ENCODE results near the gene GYG2.
A peak's percentile ranks its signal among the peaks of the same experiment; 100 is the strongest.
"Not testable (repeated sequence)": the region's sequence is repeated elsewhere in the genome, so short reads cannot be mapped to it uniquely, and the experiment has no call there.

Gene GYG2

DNA sequence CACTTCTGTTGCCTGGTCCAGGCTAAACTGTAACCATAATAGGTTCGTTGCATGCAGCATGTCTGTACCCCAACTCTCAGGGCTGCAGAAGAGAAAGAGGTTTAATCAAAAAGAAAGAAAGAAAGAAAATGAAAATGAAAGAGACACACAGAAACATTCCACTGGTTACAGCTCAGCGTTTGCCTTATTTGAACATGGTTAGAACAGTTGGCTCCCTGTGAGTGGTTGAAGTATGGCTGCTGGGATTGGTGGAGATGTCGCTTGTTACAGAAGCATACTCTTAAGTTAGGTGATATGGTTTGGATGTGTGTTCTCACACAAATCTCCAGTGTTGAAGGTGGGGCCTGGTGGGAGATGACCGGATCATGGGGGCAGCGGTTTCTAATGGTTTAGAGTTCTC lies 64.1 kb downstream of the GYG2 start:
- Mint-ChIP-seq H3K27me3 (peaks cover 4% of the 10 kb centered on the region), H3K36me3 (no peaks in the 10 kb centered on the region), H3K9me3 (no peaks in the 10 kb centered on the region), H3K4me3 (no peak overlapping the region), H3K4me1 (peaks cover 3% of the 10 kb centered on the region), H3K27ac (no peak overlapping the region)
- ATAC-seq (ENCODE audit: low read depth) (no peak), DNase-seq (ENCODE audit: low spot score in 2 of 2) (no peak)

DNA sequence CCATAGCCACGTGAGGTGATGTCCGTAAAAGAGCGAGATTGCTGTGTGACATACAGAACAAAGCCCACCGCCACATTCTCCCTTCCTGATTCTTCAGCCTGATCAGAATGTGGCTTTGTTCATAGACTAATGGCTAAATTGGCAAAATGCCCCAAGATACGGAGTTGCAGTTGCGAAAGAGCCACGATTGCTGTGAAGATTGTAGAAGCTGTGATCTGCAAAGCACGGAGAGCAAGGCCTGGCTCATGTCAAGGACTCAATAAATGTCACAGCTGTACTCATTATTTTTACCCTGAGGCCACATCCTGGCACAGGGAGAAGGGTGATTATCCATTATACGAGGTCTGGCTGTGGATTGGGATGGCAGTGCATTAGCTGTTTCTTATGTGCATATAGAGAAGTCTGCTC lies 66.2 kb downstream of the GYG2 start:
- no peak overlapping the region for H3K27ac Mint-ChIP-seq
- H3K9me3 Mint-ChIP-seq, result no peaks in the 10 kb centered on the region
- H3K4me1 Mint-ChIP-seq, result peaks cover 3% of the 10 kb centered on the region
- DNase-seq (ENCODE audit: low spot score in 2 of 2), result no peak
- ATAC-seq (ENCODE audit: low read depth), result no peak
- peaks cover 2% of the 10 kb centered on the region for H3K27me3 Mint-ChIP-seq
- H3K36me3 Mint-ChIP-seq, result no peaks in the 10 kb centered on the region
- no peak overlapping the region for H3K4me3 Mint-ChIP-seq

DNA sequence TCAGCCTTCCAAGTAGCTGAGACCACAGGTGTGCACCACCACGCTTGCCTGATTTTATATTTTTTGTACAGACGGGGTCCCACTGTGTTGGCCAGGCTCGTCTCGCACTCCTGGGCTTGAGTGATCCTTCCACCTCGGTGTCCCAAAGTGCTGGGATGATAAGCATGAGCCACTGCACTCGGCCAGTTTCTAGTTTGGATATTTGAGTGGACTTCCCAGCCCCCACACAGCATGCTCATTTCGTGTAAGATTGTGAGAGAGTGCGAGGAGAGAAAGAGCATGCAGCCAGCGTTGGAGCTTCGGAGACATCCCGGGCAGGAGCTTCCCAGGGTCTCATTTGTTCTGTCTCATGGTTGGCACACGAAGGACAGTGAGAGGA lies 68.6 kb downstream of the GYG2 start:
- Mint-ChIP-seq H3K27me3 (peaks cover 2% of the 10 kb centered on the region), H3K36me3 (no peaks in the 10 kb centered on the region), H3K9me3 (no peaks in the 10 kb centered on the region), H3K27ac (no peak overlapping the region), H3K4me1 (peaks cover 3% of the 10 kb centered on the region), H3K4me3 (no peak overlapping the region)
- ATAC-seq (ENCODE audit: low read depth) (no peak), DNase-seq (ENCODE audit: low spot score in 2 of 2) (no peak)

DNA sequence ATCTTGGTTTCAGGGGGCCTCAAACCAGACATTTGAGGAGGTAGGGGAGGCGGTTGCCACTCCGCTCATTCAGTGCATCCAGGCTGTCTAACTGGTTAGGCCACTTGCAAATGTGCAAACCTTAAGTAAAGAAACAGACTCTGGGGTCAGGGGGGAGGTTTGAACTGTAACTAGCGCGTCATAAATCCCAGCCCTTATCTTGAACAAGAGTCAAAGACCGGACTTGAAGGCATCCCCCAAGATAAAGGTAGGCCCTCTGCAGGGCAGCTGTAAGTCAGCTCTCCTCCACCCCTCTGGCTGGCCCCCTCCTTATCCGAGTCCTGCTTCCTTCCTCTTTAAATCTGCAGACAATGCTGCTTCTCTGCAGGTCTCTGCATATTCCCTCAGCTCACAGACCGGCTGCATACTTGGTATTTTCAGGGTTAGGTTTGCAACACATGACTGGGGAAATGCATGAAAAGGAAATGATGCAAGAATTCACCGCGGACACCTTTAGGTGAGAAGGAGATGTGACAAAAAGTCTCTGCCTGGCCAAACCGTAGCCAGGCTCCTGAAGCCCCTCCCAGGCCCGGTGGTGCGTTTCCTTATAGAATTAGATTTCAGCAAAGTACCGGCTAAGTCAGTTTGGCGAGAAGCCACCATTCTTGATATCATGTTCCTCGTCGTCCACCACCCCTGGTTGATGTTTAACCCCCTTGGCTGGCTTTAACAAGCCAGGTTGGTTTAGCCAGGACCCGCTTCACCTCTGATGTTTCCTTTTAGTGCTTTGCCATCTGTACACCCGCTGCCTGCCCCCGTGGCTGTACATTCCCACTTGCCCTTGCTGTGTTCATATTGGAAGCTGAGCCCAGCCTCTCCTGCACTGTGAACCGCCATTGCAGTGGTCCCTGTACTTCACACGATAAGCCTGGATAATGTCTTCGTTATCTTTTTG lies 69.2 kb downstream of the GYG2 start:
- not testable (repeated sequence) for H3K36me3 Mint-ChIP-seq; H3K27ac Mint-ChIP-seq; H3K4me1 Mint-ChIP-seq; H3K27me3 Mint-ChIP-seq; DNase-seq (ENCODE audit: low spot score in 2 of 2); H3K9me3 Mint-ChIP-seq
- ATAC-seq (ENCODE audit: low read depth), result peak; percentile 47
- peak overlapping the region; percentile 51 for H3K4me3 Mint-ChIP-seq

DNA sequence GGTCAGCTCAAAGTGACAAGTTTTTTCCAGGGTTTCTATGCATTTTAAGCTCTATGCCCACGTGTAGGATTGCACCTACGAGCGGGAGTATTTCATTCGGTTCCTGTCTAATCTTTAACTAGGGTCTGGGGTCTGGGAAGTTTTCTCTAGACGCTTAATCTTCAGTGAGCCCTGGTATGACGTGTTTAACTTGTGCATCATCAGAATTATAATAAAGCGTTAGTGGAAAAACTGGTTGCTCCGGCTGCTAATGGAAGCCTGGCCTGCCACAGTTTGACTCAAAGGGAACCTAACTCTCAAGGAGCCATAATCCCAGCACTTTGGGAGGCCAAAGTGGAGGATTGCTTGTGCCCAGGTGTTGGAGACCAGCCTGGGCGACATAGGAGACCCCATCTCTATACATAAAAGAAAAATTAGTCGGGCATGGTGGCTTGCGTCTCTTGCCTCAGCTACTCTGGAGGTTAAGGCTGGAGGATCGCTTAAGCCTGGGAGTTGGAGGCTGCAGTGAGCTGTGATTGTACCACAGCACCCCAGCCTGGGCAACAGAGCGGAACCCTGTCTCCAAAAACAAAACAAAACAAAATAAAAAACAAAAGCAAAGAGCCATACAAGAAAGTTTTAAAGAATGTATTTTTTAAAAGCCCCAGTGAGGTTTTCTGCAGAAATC lies 70.2 kb downstream of the GYG2 start:
- no peak overlapping the region for H3K4me3 Mint-ChIP-seq
- peaks cover 5% of the 10 kb centered on the region for H3K9me3 Mint-ChIP-seq
- ATAC-seq (ENCODE audit: low read depth) (no peak), DNase-seq (ENCODE audit: low spot score in 2 of 2) (no peak)
- H3K27me3 Mint-ChIP-seq, result peaks cover 3% of the 10 kb centered on the region
- no peak overlapping the region for H3K27ac Mint-ChIP-seq
- H3K36me3 Mint-ChIP-seq, result peaks cover 2% of the 10 kb centered on the region
- peaks cover 3% of the 10 kb centered on the region for H3K4me1 Mint-ChIP-seq

DNA sequence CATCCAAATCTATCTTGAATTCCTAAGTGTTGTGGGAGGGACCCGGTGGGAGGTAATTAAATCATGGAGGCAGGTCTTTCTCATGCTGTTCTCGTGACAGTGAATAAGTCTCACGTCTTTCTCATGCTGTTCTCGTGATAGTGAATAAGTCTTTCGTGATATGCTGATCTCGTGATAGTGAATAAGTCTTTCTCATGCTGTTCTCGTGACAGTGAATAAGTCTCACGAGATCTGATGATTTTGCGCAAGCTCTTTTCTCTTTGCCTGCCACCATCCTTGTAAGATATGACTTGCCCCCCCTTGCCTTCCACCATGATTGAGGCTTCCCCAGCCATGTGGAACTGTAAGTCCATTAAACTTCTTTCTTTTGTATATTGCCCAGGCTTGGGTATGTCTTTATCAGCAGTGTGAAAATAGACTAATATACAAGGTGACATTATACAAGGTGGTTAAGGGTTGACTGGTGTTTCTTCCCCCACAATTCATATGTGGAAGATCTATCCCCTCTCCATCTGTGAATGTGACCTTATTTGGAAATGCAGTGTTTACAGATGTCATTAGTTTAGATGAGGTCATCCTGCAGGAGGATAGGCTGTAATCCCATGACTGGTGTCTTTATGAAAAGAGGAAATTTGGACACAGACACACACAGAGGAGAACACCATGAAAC lies 72.8 kb downstream of the GYG2 start:
- Mint-ChIP-seq H3K27me3 (peaks cover 2% of the 10 kb centered on the region), H3K27ac (no peak overlapping the region), H3K9me3 (peaks cover 5% of the 10 kb centered on the region), H3K4me1 (peaks cover 3% of the 10 kb centered on the region), H3K36me3 (peaks cover 4% of the 10 kb centered on the region), H3K4me3 (no peak overlapping the region)
- ATAC-seq (ENCODE audit: low read depth) (no peak), DNase-seq (ENCODE audit: low spot score in 2 of 2) (no peak)

DNA sequence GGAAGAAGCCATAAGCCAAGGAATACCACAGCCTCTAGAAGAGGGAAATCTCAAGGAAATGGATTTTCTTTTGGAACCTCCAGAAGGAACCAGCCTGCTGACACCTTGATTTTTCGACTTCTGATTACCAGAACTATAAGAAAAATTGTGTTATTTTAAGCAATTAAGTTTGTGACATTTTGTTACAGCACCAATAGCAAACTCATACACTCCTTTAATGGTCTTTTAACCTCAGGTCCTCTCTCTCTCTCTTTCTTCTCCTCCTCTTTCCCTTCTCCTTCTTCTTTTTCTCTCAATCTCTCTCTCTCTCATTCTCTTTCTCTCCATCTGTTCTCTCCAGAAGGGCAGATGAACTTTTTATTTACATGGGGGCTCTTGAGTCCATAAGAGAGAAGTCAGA lies 74.1 kb downstream of the GYG2 start:
- Mint-ChIP-seq H3K9me3 (peaks cover 5% of the 10 kb centered on the region), H3K4me3 (no peak overlapping the region), H3K36me3 (peaks cover 5% of the 10 kb centered on the region), H3K27ac (no peak overlapping the region), H3K4me1 (peaks cover 3% of the 10 kb centered on the region), H3K27me3 (peaks cover 2% of the 10 kb centered on the region)
- no peak for DNase-seq (ENCODE audit: low spot score in 2 of 2)
- no peak for ATAC-seq (ENCODE audit: low read depth)

DNA sequence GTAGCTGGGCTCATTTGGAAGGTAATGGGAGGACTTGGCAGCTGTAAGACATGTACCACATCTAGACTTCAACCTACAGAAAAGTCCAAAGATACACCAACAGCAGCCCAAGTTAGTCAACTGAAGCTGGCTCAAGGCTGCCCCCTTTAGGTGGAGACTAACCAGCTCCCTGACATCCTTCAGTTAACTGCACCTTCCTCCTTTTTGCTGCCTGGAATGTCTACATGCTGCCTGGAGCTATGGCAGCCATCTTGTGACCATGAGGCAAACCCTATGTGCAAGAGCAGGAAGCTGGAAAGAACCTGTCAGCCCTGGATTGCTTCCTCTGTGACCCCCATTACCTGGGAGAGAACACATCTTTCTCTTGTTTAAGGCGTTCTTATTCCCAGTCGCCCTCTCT lies 74.6 kb downstream of the GYG2 start:
- H3K27ac Mint-ChIP-seq, result no peak overlapping the region
- peaks cover 11% of the 10 kb centered on the region for H3K36me3 Mint-ChIP-seq
- H3K27me3 Mint-ChIP-seq, result peaks cover 3% of the 10 kb centered on the region
- ATAC-seq (ENCODE audit: low read depth) (no peak), DNase-seq (ENCODE audit: low spot score in 2 of 2) (no peak)
- no peak overlapping the region for H3K4me3 Mint-ChIP-seq
- H3K4me1 Mint-ChIP-seq, result peaks cover 2% of the 10 kb centered on the region
- H3K9me3 Mint-ChIP-seq, result peaks cover 7% of the 10 kb centered on the region

DNA sequence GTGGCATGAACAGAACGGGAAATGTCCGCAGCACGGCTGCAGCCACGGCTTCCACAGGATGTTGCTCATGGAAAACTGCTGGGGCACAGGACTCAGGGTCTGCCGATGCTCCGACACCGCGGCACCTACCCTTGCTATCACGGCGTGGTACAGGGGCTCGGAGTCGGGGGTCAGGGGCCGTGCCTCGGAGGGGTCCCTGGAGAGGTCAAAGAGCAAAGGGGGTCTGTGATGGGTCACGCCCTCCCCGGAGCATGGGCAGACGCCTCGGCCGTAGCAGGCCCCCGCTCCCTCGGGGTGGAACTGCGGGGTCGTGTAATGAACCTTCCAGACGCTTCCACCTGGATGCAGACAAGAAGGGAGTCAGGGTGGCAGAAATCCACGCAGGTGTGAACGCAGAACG lies 78.6 kb downstream of the GYG2 start:
- Mint-ChIP-seq H3K36me3 (peaks cover 16% of the 10 kb centered on the region), H3K4me3 (no peak overlapping the region)
- no peak for ATAC-seq (ENCODE audit: low read depth)

DNA sequence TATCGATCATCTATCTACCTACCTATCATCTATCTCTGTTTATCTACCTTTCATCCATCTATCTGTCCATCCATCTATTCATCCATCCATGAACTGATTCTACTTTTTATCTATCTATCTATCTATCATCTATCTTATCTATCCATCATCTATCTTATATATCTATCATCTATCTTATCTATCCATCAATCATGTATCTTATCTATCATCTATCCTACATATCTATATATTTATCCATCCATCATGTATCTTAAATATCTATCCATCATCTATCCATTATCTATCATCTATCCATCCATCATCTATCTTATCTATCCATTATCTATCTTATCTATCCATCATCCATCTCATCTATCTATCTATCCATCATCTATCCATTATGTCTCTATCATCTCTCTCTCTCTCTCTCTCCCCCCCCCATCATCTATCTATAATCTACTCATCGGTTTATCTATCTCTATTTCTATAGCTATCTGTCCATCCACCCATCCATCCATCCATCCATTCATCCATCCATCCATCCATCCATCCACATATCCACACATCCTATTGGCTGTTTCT lies 79.5 kb downstream of the GYG2 start:
- Mint-ChIP-seq H3K36me3 (peaks cover 15% of the 10 kb centered on the region), H3K9me3 (peaks cover 2% of the 10 kb centered on the region), H3K4me1 (no peaks in the 10 kb centered on the region), H3K27me3 (peaks cover 2% of the 10 kb centered on the region), H3K27ac (no peak overlapping the region), H3K4me3 (no peak overlapping the region)
- DNase-seq (ENCODE audit: low spot score in 2 of 2), result no peak
- ATAC-seq (ENCODE audit: low read depth), result no peak

More for the DNA sequence above, 78.6 kb downstream of the GYG2 start:
- peaks cover 7% of the 10 kb centered on the region for H3K9me3 Mint-ChIP-seq
- peaks cover 4% of the 10 kb centered on the region for H3K27me3 Mint-ChIP-seq
- H3K27ac Mint-ChIP-seq, result no peak overlapping the region
- no peaks in the 10 kb centered on the region for H3K4me1 Mint-ChIP-seq
- no peak for DNase-seq (ENCODE audit: low spot score in 2 of 2)

DNA sequence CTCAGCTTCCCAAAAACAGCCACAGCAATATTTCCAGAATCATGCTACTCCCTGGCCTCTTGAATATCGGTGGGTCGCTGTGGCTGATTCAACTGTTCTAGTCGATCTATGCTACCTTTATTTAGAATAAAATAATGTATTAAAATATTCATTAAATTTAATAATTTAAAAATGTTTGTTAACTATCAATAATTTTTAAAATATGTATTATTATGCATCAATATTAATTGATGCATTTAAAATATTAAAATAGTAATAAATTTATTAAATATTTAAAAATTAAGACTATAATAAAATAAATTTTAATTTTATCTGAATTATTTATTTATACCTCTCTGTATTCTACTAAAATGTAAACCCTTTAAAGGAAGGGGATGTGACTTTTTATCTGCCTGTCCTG lies 81.4 kb downstream of the GYG2 start:
- no peak for ATAC-seq (ENCODE audit: low read depth)
- Mint-ChIP-seq H3K4me3 (no peak overlapping the region), H3K27ac (no peak overlapping the region), H3K36me3 (peaks cover 15% of the 10 kb centered on the region), H3K27me3 (peaks cover 2% of the 10 kb centered on the region), H3K4me1 (no peaks in the 10 kb centered on the region), H3K9me3 (peaks cover 2% of the 10 kb centered on the region)
- DNase-seq (ENCODE audit: low spot score in 2 of 2), result no peak

DNA sequence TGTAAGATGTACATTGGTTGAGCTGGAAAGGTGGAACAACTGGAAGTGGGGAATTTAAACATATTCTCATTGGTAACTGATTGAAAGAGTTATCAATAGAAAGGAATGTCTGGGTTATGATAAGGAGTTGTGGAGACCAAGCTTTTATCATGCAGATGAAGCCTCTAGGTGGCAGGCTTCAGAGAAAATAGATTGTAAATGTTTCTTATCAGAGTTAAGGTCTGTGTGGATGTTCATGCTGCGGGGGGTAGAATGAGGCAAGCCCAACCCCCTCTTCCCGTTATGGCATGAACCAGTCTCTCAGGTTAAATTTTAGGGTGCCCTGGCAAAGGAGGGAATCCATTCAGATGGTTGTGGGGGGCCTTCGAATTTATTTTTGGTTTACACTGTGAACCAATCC lies 84.4 kb downstream of the GYG2 start:
- no peak overlapping the region for H3K4me3 Mint-ChIP-seq
- ATAC-seq (ENCODE audit: low read depth) (no peak), DNase-seq (ENCODE audit: low spot score in 2 of 2) (no peak)
- peaks cover 19% of the 10 kb centered on the region for H3K36me3 Mint-ChIP-seq
- H3K27ac Mint-ChIP-seq, result no peak overlapping the region
- no peaks in the 10 kb centered on the region for H3K9me3 Mint-ChIP-seq
- no peaks in the 10 kb centered on the region for H3K4me1 Mint-ChIP-seq
- peaks cover 2% of the 10 kb centered on the region for H3K27me3 Mint-ChIP-seq

DNA sequence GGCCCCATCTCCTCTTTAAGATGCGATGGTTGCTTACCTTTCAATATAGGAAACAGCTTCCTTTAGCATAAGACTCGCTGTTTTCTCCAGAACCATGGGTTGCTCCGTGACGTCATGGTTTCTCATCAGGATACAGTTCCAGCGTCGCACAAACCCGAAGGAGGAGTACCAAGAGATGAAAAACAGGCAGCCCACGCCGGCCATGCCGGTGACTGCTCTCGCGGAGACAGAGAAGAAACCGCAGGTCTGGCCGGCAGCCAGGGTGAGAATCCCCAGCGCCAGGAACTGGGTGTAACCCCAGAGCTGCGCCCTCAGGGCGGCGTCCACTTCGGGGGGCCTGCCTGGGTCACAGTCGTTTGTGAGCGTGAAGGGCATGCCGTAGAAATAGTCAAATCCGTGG lies 89.0 kb downstream of the GYG2 start:
- Mint-ChIP-seq H3K36me3 (peaks cover 23% of the 10 kb centered on the region), H3K4me1 (no peaks in the 10 kb centered on the region), H3K27ac (no peak overlapping the region), H3K4me3 (no peak overlapping the region), H3K27me3 (no peaks in the 10 kb centered on the region), H3K9me3 (no peaks in the 10 kb centered on the region)
- DNase-seq (ENCODE audit: low spot score in 2 of 2) (no peak), ATAC-seq (ENCODE audit: low read depth) (no peak)

DNA sequence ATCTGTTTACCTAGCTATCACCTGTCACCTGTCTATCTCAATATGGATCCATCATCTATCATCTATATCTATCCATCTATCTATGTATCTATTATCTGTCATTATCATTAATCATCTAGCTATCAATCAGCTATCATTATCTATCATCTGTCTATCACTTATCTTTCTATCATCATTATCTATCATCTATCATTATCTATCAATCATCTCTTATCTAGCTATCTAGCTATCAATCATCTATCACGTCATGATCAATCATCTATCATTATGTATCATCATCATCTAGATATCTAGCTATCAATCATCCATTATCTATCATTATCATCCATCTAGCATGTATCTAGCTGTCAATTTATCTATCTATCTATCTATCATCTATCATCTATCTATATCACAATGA lies 92.5 kb downstream of the GYG2 start:
- H3K4me1 Mint-ChIP-seq, result no peaks in the 10 kb centered on the region
- peaks cover 19% of the 10 kb centered on the region for H3K36me3 Mint-ChIP-seq
- ATAC-seq (ENCODE audit: low read depth) (no peak), DNase-seq (ENCODE audit: low spot score in 2 of 2) (no peak)
- H3K9me3 Mint-ChIP-seq, result no peaks in the 10 kb centered on the region
- peak overlapping the region; percentile 3 for H3K27ac Mint-ChIP-seq
- H3K4me3 Mint-ChIP-seq, result no peak overlapping the region
- no peaks in the 10 kb centered on the region for H3K27me3 Mint-ChIP-seq

All from memory B cell (primary cell).